HG03520 (cell line): Measurements from ENCODE around the gene METTL22.

ENCODE experiments used
- ATAC-seq: cut with Tn5 transposase; IDR thresholded peaks from one replicate; pipeline ENCODE4 v1.9.1; 2021; ENCODE audit warnings: mild to moderate bottlenecking, moderate library complexity; ENCODE audit not compliant: unreplicated experiment

Gene METTL22

DNA sequence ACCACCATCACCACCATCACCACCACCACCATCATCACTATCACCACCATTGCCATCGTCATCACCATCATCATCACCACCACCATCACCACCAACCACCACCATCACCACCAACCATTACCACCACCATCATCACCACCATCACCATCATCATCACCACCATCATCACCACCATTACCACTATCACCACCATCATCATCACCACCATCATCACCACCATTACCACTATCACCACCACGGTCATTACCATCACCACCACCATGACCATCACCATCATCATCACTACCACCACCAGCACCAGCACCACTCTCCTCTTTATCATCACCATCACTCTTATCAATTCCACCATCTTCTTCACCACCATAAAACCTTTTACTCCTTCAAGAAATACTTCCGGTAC lies 30.0 kb upstream of the METTL22 start:
- no peak for ATAC-seq

DNA sequence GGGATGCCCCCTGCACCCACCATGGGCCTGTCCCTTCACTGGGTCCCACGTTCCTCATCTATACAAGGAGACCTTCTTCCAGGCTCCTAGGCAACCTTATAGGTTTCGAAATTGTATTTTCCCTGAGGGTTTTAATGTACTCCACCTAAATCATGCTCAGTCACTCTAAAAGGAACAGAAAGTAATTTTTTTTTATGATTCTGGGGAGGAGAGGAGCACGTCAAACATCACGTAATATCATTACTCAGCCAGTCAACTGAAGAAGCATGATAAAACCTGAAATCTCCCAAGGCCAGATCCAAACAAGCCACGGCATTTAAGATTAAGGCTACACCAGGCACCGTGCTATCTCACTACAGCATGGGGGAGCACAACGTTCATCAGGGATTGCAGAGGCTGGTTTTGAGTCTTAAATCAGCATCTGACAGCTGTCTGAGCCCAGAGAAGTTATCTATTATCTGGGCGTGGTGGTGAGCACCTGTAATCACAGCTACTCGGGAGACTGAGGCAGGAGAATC lies 27.3 kb upstream of the METTL22 start:
- no peak for ATAC-seq

- no peak for ATAC-seq
Measured at GRCh38 chr16:8595783-8596182, 25.7 kb upstream of the METTL22 start.

DNA sequence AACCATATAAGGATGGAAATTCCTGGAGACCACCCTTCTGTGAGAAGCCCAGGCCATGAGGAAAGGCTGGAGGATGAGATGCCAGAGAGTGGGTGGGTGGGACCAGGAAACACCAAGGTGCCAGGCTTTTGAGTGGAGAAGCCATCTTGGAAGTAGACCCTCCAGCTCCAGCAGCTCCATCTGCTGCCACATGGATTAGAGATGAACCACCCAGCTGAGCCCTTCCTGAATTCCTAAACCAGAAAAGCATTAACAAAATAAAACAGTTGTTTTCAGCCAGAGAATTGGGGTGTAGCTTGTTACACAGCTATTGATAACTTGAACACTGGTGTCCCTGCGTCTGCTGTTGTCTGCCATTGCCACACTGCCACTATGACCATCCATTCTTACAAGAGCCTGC lies 24.9 kb upstream of the METTL22 start:
- no peak for ATAC-seq

DNA sequence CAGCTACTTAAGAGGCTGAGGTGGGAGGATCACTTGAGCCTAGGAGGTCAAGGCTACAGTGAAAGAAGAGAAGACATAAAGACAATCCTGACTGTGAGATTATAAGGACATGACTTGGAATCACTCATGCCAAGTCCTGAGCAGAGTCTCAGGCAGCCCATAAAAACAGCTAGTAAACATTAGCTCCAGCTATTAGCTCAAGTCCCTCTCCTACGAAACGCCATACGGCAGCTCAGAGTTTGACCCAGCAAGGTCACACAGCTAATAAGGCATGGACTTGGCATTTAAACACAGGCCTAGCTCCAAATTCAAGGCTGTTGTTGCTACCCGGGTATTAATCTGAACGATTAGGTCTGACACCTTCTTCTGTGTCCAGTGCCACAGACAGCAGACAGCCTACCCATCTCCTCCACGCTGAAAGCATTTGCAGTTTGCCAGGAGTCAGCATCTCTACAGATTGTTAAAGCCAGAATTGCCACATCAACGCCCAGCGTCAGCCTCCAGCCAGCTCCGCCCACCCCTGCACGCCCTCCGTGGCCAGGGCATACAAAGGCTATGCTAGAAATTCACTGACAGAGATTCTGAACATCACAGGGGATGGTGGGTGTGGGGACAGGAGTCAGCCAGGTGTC lies 21.2 kb upstream of the METTL22 start:
- no peak for ATAC-seq

DNA sequence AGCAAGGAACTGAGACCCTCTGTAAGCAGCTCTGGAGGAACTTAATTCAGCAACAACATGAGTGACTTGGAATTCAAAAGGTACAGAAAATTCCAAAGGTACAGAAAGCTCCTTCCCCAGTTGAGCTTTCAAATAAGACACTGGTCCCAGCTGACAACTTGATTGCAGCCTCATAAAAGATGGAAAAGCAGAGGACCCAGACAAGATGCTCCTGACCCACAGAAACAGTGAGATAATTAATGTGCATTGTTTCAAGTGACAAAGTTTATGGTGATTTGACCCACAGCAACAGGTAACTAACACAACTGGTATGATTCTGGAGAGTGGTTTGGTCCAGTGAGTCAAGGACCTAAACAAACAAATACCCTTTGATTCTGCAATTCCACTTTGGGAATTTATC lies 15.9 kb upstream of the METTL22 start:
- no peak for ATAC-seq

DNA sequence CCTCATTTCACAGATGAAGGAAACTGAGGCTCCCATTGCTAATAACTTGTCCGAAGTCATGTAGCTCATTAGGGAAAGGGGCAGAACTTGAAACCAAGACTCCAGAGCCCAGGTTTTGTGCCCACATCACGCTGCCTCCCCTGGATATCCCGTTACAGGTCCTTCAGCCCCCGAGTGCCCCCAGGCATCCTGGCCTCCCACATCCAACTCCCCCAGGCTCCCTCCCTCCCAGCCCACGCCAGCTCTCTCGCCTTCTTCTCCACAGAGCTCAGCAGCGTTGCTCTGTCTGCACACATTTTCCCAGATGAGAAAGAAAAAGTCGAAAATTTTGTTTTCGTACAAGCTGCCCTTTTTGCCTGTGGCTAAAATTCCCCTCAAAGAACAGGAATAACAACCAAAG lies 14.3 kb upstream of the METTL22 start:
- no peak for ATAC-seq

GRCh38 chr16:8611122-8611521 lies 10.4 kb upstream of the METTL22 start:
- ATAC-seq, result no peak

DNA sequence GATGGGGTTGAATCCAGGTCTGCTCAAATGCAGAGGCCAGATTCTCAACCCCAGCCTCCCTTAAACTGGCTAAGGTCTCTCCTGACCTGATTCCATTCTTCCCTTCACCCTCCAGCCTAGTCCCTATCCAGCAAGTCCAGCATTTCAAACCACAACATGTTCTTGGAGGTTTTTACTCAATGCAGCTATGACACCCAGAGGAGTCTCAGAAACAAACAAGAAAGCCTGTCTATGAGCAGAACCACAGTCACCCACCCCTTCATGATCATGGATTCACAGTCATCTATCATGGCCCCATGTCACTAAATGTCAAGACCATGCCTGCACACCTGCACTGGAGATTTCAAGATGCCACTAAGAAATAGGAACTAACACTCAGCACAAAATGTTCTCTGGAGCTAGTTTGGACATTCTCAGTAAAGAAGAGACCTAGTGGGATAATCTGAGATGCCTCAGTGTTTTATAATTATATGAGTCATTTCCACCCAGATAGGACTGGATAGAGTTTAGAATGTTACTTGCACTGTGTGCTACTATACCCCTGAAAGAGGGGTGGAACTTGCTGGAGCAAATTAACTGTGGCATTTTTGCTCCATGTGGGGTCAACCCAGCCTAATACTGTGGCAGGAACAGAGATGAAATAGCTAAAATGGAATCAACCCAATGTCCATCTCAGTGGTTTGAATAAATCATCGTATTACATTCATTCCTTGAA lies 9.5 kb upstream of the METTL22 start:
- no peak for ATAC-seq

DNA sequence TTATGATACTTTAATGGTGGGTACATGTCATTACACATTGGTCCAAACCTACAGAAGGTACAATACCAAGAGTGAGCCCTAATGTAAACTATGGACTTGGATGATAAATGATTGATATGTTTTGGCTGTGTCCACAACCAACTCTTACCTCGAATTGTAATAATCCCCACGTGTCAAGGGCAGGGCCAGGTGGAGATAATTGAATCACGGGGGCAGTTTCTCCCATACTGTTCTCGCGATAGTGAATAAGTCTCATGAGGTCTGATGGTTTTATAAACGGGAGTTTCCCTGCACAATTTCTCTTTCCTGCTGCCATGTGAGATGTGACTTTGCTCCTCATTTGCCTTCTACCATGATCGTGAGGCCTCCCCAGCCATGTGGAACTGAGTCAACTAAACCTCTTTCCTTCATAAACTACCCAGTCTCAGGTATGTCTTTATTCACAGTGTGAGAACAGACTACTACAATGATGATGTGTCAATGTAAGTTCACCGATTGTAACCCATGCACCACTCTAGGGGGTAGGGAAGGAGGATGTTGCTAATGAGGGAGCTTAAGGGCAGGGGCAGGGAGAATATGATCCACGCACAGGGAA lies 7.0 kb upstream of the METTL22 start:
- ATAC-seq, result no peak

GRCh38 chr16:8619671-8620370 lies 1.7 kb upstream of the METTL22 start:
- ATAC-seq, result no peak

- ATAC-seq, result no peak
Measured at GRCh38 chr16:8620535-8620934, 963 bp upstream of the METTL22 start.

GRCh38 chr16:8621222-8621571 lies 301 bp upstream of the METTL22 start:
- ATAC-seq, result no peak

GRCh38 chr16:8622315-8622656 lies 788 bp downstream of the METTL22 start:
- no peak for ATAC-seq

DNA sequence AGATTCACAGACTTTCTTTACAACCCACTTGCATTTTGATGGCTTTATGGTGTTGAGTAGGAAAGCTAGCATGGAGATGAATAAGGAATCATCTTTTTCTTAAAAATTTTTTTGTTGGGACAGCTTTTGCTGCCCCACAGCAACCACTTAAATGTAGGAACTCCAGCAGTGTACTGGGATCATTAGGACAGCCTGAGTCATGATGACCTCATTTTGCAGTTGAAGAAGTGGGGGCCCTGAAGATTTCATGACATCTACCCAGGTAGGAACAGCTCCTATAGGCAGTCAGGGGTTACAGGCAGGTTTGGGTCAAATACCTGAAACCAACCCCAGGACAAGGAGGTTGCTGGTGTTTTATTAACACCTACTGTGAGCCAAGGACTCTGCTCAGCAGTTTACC lies 2.1 kb downstream of the METTL22 start:
- no peak for ATAC-seq

DNA sequence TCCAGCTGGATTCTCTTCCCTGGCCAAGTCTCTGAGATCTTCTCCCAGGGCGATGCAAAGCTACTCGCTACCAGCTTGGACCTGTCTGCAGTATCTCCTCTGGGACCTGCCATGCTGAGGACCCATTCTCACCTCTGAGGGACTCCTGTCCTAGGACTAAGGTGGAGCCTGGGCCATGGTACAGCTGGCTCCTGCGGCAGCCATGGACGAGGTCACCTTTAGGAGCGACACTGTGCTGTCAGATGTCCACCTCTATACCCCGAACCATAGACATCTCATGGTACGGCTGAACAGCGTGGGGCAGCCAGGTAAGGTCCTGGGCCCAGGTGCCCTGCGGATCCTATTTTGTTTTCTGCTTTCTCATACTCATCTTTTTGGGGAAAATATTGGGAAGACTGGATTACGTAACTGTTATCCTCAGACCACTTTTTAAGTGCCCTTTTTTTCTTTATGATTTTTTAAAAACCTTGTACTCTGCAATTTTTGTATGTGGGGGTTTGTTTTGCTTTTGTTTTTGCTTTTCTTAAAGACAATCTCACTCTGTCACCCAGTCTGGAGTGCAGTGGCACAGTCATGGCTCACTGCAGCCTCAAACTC lies 4.1 kb downstream of the METTL22 start:
- ATAC-seq, result no peak

- no peak for ATAC-seq
Measured at GRCh38 chr16:8626946-8627345, 5.4 kb downstream of the METTL22 start.

GRCh38 chr16:8627456-8627855 lies 6.0 kb downstream of the METTL22 start:
- no peak for ATAC-seq

GRCh38 chr16:8628981-8629725 lies 7.7 kb downstream of the METTL22 start:
- ATAC-seq, result no peak

DNA sequence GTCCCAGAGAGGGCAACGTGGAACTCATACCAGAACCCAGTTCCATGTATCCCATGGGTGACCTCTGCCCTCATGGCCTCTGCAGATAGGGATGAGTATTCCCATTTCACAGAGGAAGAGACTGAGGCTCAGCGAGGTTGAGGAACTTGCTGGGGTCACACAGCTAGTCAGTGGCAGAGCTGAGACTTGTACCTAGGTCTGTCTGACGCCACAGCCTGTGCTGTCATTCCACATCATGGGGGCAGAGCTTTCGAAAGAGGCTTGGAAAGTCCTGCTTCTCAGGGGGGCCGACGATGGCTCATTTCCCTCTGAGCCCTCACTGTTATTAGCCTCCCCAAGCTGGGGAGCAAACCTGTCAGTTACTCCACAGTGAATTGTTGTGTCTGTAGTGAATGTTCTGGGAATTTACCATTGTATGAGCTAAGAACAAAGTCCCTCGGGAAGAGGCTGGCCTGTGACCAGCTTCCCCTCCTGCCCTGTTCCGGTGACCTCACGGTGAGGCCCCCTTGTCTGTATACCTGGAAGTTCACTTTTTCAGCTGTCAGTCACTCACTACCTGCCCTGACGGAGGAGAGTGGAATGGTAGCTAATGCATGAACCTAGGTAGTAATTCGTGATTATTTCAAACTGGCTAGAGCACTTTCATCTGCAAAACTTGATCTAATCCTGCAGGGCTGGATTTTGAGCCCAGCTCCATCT lies 8.9 kb downstream of the METTL22 start:
- ATAC-seq, result no peak
